ENCODE results near the gene TMEM81. TPM values are rescaled to one million over a fixed set of nuclear protein-coding genes. Genes with fewer than 3 reads are reported as not detected.

Gene TMEM81
- total and polyA plus RNA-seq, 4 donors: 0.78 to 2.8 (median 0.89) TPM

DNA sequence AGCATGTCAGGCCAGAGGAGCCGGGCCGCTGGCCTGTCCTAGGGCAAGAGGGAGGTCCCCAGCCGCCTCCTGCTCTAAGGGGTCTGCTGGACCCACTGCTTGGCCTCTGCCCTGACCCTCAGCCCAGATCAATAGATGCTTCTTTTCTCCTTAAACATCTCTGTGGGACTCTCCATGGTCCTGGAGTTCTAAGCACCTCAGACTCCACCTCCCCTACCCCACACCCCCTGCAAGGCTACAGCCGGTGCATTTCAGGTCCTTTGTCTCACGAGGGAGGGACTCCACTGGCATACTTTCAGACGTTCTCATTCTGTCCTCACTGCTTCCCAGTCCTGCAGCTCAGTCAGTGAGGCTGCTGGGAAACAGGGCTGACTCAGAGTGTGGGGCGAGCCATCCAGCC is 30.2 kb downstream of the TMEM81 start:
- 70% methylated on average over 7 of the region's 7 CpGs for WGBS
- Histone ChIP-seq H3K4me1 (ENCODE audit: control insufficient read depth in 4 of 4, insufficient read depth in 4 of 4, low read length in 3 of 4) (peaks cover 0 to 4% (median 0%) of the 10 kb centered on the region in 4 donors), H3K9me3 (ENCODE audit: control insufficient read depth in 4 of 4, low read length in 3 of 4) (no peaks in the 10 kb centered on the region), H3K36me3 (ENCODE audit: control insufficient read depth in 4 of 4, insufficient read depth in 3 of 4, low read depth in 1 of 4, low read length in 3 of 4) (no peaks in the 10 kb centered on the region), H3K4me3 (ENCODE audit: low read depth in 1 of 3, low read length in 3 of 3) (no peak overlapping the region), H3K27me3 (ENCODE audit: control insufficient read depth in 4 of 4, insufficient read depth in 4 of 4, low read length in 3 of 4) (no peaks in the 10 kb centered on the region), H3K9ac (ENCODE audit: low read depth in 1 of 2, low read length in 2 of 2) (no peak overlapping the region), H3K27ac (ENCODE audit: low read depth in 1 of 2, low read length in 2 of 2) (no peak overlapping the region)
- TF ChIP-seq, protein P1, sequence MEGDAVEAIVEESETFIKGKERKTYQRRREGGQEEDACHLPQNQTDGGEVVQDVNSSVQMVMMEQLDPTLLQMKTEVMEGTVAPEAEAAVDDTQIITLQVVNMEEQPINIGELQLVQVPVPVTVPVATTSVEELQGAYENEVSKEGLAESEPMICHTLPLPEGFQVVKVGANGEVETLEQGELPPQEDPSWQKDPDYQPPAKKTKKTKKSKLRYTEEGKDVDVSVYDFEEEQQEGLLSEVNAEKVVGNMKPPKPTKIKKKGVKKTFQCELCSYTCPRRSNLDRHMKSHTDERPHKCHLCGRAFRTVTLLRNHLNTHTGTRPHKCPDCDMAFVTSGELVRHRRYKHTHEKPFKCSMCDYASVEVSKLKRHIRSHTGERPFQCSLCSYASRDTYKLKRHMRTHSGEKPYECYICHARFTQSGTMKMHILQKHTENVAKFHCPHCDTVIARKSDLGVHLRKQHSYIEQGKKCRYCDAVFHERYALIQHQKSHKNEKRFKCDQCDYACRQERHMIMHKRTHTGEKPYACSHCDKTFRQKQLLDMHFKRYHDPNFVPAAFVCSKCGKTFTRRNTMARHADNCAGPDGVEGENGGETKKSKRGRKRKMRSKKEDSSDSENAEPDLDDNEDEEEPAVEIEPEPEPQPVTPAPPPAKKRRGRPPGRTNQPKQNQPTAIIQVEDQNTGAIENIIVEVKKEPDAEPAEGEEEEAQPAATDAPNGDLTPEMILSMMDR (IDR thresholded peaks at IDR 0.05; ENCODE audit: low read depth, low read length, missing input control): no peak
- TF ChIP-seq, protein P2, sequence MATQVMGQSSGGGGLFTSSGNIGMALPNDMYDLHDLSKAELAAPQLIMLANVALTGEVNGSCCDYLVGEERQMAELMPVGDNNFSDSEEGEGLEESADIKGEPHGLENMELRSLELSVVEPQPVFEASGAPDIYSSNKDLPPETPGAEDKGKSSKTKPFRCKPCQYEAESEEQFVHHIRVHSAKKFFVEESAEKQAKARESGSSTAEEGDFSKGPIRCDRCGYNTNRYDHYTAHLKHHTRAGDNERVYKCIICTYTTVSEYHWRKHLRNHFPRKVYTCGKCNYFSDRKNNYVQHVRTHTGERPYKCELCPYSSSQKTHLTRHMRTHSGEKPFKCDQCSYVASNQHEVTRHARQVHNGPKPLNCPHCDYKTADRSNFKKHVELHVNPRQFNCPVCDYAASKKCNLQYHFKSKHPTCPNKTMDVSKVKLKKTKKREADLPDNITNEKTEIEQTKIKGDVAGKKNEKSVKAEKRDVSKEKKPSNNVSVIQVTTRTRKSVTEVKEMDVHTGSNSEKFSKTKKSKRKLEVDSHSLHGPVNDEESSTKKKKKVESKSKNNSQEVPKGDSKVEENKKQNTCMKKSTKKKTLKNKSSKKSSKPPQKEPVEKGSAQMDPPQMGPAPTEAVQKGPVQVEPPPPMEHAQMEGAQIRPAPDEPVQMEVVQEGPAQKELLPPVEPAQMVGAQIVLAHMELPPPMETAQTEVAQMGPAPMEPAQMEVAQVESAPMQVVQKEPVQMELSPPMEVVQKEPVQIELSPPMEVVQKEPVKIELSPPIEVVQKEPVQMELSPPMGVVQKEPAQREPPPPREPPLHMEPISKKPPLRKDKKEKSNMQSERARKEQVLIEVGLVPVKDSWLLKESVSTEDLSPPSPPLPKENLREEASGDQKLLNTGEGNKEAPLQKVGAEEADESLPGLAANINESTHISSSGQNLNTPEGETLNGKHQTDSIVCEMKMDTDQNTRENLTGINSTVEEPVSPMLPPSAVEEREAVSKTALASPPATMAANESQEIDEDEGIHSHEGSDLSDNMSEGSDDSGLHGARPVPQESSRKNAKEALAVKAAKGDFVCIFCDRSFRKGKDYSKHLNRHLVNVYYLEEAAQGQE (IDR thresholded peaks at IDR 0.05): no peak
- TF ChIP-seq TAF1 (conservative IDR thresholded peaks at IDR 0.05): no peak
- no peak for TF ChIP-seq GABPA (IDR thresholded peaks at IDR 0.05 in 1 of 2, conservative IDR thresholded peaks at IDR 0.05 in 1 of 2)
- no peak for TF ChIP-seq FOXA1 (IDR thresholded peaks at IDR 0.05)
- no peak for TF ChIP-seq YY1 (IDR thresholded peaks at IDR 0.05)
- no peak for TF ChIP-seq HNF4G (IDR thresholded peaks at IDR 0.05)
- no peak for DNase-seq (ENCODE audit: low spot score)

DNA sequence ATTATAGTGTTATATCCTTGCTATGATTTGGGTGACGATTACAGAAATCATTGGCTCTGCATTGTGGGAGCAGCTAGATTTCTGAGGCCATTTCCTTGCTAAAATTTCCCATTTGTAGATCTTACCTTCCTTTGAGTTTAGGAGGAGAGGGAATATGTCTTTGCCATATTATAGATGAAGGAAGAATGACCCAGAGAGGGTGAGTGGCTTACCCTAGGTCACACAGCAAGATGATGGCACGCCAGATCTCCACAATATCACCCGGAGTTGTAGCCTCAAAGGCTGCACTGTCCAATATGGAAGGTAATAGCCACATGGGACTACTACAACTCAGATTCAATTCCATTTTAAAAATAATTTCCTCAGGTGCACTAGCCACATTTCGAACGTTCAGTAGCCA is 31.0 kb downstream of the TMEM81 start:
- 92% methylated on average over 5 of the region's 5 CpGs for WGBS
- Histone ChIP-seq H3K36me3 (ENCODE audit: control insufficient read depth in 4 of 4, insufficient read depth in 3 of 4, low read depth in 1 of 4, low read length in 3 of 4) (no peaks in the 10 kb centered on the region), H3K27ac (ENCODE audit: low read depth in 1 of 2, low read length in 2 of 2) (no peak overlapping the region), H3K4me3 (ENCODE audit: low read depth in 1 of 3, low read length in 3 of 3) (no peak overlapping the region), H3K9me3 (ENCODE audit: control insufficient read depth in 4 of 4, low read length in 3 of 4) (no peaks in the 10 kb centered on the region), H3K27me3 (ENCODE audit: control insufficient read depth in 4 of 4, insufficient read depth in 4 of 4, low read length in 3 of 4) (no peaks in the 10 kb centered on the region), H3K9ac (ENCODE audit: low read depth in 1 of 2, low read length in 2 of 2) (no peak overlapping the region), H3K4me1 (ENCODE audit: control insufficient read depth in 4 of 4, insufficient read depth in 4 of 4, low read length in 3 of 4) (peaks cover 0 to 4% (median 0%) of the 10 kb centered on the region in 4 donors)
- TF ChIP-seq HNF4G (IDR thresholded peaks at IDR 0.05) (no peak), SP1 (IDR thresholded peaks at IDR 0.05) (no peak)
- no peak for DNase-seq (ENCODE audit: low spot score)

DNA sequence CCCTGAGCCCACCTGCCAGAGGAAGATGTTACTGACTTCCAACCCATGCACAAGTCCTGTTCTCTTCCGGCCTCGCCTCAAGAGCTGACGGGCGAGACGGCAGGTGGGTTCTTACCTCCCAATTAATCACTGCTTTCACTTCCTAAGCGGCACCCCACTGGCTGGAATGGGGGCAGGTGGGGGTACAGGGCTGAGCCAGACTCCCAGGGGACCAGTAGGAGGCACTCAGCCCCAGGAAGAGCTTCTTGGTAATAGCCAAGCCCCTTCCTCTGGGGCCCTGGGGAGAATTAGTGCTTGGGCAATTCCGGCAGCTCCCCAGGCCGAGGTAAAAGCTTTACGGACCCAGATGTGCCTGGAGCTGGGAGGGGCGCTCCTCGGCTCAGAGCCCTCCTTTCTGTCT is 31.6 kb downstream of the TMEM81 start:
- 90% methylated on average over 11 of the region's 11 CpGs for WGBS
- Histone ChIP-seq H3K27ac (ENCODE audit: low read depth in 1 of 2, low read length in 2 of 2) (no peak overlapping the region), H3K4me3 (ENCODE audit: low read depth in 1 of 3, low read length in 3 of 3) (no peak overlapping the region), H3K4me1 (ENCODE audit: control insufficient read depth in 4 of 4, insufficient read depth in 4 of 4, low read length in 3 of 4) (peaks cover 0 to 4% (median 0%) of the 10 kb centered on the region in 4 donors), H3K27me3 (ENCODE audit: control insufficient read depth in 4 of 4, insufficient read depth in 4 of 4, low read length in 3 of 4) (no peaks in the 10 kb centered on the region), H3K9me3 (ENCODE audit: control insufficient read depth in 4 of 4, low read length in 3 of 4) (no peaks in the 10 kb centered on the region), H3K36me3 (ENCODE audit: control insufficient read depth in 4 of 4, insufficient read depth in 3 of 4, low read depth in 1 of 4, low read length in 3 of 4) (no peaks in the 10 kb centered on the region), H3K9ac (ENCODE audit: low read depth in 1 of 2, low read length in 2 of 2) (no peak overlapping the region)
- DNase-seq (ENCODE audit: low spot score): no peak
- no peak for TF ChIP-seq HNF4A (conservative IDR thresholded peaks at IDR 0.05)
- TF ChIP-seq JUND (IDR thresholded peaks at IDR 0.05): no peak
- no peak for TF ChIP-seq SP1 (IDR thresholded peaks at IDR 0.05)
- TF ChIP-seq, protein P3, sequence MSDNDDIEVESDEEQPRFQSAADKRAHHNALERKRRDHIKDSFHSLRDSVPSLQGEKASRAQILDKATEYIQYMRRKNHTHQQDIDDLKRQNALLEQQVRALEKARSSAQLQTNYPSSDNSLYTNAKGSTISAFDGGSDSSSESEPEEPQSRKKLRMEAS (IDR thresholded peaks at IDR 0.05): no peak
